SKM-1 treated with dmso at 0.1 percent for 144 hours (cell line): ENCODE data around the gene PDE11A.
"Not testable (repeated sequence)": the region's sequence is repeated elsewhere in the genome, so short reads cannot be mapped to it uniquely, and the experiment has no call there.

Experiments used
- DNase-seq: peaks from one replicate; lab custom pipeline; 2025; ENCODE audit not compliant: unreplicated experiment; lab: John Stamatoyannopoulos, UW

The PDE11A gene

DNA sequence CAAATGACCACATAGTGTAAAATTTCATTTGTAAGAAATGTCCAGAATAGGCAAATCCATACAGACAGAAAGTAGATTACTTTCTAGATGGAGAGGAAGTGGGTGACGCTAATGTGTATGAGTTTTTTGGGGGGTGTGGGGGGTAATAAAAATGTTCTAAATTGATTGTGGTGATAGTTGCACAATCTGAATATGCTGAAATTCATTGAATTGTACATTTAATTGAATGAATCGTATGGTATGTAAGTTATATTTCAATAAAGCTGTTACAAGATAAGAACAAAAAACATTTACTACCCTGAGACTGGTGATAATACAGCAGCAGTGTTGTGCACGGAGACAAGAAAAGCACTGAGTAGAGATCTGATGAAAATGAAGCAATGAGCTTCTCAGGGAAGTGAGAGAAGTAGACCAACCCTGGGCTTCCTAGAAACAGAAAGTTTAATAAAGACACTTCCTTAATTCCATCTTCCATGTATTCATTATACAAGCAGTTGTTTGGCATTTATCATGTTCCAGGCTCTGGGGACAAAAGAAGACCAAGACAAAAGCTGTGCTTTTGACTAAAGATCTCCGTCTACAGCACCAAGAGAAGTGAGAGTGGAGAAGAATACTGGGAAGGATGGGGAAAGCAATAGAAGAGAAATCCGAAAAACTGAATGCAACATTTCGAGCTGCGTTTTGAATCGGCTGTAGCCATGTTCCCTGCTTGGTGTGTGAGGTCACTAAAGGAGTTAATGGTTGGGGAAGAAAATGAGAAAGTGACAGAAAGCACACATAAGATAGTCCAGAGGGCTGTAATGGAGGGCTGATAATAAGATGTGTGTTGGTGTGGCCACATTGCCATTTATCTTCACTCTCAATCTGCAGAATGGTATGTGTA lies 1.8 kb upstream of the PDE11A start:
- no peak for DNase-seq

DNA sequence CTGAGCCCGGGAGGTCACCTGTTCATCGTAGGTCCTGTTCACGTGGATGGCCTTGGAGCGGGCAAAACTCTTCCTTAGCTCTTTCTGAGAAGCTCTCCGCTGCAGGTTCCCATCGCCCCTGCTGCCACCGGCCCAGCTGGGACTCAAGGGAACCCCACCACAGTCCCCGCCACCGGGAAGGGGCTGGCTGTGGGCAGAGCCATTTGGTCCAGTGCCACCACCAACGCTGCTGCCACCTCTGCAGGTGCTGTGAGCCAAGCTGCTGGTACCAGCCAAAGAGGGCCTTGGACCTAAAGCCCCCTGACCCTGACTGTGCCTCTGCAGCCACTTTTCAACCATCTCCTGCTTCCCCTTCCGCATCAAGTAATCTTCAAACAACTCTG lies 586 bp downstream of the PDE11A start:
- DNase-seq: no peak

DNA sequence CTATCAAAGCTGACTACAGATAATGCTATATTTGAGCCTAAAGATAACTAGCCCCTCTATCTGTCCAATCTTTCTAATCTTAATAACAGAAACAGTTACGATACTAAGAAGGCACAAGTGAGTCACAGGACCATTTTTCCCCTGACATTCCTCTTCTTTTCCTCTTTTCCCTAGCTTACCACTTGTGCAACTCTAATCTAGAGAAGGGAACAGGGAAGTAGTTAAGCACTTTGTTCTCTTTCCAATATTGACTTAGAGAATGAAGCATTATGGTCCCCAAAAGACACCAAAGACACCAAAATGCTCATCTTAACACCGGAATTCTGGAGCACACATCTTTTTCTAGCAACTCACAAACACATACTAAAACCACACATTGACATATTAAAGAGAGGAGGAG lies 1.8 kb downstream of the PDE11A start:
- no peak for DNase-seq

DNA sequence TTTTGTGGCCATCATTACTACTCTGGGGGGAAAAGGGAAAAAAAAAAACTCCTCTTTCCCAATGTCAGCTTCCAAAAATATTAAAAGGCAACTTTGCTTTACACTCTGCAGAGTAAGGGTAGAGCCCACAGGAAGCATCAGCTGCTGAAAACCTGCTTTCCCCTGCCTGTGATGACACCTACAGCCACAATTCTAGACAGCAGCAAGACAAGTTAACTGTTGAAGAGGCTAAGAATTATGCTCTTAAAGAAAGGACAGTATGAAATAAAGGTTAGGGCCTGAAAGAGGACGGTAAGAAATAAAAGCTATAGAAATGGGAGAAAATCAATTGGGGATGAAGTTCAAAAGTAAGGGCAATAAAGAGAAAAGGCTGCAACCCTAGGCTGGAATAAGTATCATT lies 3.0 kb downstream of the PDE11A start:
- no peak for DNase-seq

DNA sequence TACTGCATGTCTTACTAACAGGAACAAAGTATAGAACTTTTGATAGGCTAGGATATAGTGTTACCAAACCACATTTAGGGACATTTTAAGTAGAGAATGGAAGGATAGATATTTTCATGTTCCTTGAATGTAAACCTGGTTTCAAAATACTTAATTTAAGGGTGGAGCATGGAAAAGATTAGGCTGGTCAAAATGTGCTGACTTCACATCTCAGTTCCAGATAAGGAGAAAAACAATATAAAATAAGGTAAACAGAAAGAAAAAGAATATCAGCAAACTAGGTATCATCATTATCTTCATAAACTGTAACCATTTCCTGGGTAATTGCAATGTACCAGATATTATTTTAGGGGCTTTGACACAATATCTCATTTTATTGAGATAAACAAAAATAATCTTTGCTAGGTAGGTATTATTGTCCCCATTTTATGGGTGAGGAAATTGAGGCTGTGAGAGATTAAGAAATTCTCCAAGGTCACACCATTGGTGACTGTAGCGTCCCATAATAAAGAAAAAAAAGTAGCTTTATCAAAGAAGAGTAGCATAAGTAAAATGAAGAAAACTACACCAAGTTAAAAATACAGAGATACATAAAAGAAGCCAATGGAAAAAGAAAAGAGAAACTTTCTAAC lies 3.6 kb downstream of the PDE11A start:
- no peak for DNase-seq

DNA sequence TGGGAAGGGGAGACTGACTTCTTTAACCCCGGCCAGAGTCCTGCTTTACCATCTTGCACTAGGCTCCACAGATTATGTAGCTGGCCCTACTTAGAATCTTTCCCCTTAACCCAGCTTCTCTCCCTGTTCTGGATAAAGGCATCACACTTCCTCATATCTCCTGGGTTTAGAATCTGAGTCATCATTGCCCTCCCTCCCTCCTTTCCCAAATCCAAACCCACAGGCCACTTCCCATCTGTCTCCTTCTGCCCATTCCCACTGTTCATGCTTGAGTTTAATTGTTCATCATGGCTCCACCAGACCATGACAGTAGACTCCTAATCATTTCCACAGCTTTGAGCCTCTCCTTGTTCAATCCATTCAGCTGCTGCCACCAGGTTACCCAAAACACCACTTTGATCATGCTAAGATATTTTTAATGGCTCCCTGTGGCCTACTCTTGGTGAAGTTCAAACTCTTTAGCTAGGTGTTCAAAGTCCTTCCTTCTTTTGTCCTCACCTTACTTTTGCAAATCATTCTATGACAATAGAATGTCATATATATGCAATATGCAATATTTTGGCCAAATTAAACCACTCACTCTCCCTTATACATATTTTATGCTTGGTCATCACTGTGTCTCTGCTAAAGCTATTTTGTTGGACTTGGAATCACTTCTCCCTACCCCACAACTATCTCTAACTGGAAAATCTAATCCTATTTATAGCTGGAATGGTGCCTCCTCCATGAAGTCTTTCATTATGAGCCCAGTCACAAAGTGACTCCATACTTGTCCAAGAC lies 5.5 kb downstream of the PDE11A start:
- no peak for DNase-seq

DNA sequence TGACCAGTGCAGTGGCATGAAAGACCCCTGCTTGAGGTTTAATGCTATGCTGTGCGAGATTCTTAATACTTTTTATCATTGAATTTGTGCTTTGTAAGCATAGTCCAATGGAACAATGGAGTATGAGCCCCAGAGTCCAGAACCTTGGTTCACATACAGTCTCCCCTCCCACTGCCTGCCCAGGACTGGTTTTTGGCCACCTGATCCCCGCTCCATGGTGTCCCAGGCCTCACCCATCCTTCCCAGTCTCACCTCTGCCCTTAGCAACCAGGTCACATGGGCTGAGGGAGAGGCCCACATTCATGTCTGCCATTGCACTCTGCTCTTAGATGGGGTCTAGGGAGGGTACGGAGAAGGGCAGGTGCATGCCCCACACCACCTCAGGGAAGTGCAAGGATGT lies 6.3 kb downstream of the PDE11A start:
- DNase-seq: no peak

DNA sequence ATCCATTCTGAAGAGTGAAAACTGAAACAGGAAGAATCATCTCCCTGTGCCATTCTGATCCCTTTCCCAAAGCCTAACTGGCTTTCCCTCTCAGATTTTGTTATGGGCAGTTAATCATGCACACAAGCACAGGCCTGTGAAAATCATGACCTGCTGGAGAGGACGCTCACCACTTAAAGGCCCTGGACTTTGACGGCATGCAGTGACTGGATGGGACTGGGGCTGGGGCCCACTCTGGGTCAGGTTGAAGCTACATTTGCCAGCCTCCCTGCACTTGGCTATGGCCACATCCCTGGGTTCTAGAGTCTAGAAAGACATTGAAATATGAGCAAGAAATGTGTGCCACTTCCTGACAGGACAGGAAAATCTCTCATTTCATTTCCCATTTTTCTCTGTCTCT lies 12.9 kb downstream of the PDE11A start:
- DNase-seq: no peak

DNA sequence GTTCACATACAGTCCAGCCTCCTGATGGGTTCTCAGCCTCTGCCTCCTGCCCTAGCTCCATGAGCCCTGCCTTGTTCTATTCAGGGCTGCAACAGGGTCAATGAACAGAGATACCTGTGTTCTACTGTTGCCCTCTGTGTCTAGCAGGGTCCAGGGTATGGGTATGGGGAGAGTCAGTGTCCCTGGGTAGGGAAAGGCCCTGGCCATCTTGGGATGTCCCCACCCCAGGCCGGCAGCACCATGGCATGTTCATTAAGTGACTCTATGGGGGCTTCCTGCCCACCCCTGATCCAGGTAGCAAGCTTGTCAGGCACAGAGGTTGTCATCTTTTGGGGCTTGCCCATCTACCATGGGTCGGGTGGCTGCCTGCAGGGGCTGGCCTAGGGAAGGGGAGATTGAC lies 13.5 kb downstream of the PDE11A start:
- DNase-seq: no peak

DNA sequence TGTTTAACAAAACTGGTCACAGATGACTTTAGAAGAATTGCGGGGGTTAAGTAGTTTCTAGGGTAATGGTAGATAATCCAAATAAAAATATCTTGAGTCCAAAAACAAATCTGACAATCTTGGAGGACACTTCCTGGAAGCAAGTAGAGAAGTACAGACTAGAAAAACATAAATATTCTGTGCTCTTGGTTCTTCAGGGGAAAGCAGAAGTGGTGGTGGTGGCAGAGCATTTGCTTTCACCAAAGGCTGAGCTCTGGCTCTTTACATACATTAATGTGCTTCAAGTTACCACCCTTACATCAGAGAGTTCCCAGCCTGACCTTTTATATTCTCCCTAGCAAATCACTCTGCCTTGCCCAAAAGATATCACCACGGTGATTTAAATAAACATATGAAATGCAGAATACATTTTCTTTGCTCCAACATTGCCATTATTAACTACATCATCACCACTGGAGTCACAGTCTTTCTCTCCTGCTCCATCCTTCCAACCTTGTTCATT lies 15.3 kb downstream of the PDE11A start:
- no peak for DNase-seq

DNA sequence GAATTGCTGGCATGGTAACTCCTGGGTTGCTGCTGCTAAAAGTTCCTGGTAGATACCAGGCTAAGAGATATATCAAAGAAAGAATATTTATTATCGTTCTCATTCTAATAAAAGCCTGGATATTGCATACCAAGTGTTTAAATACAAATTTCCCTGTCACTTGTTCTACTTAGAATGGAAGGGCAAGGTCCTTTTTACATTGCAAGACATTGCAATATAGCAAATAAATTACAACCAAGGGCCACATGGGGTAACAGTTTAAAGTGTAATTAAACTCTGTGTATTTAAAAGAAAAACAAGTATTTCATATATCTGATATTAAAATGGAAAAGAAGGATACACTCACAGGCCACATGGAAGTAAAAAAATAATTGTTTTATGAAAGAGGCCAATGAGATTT lies 16.2 kb downstream of the PDE11A start:
- DNase-seq: no peak

DNA sequence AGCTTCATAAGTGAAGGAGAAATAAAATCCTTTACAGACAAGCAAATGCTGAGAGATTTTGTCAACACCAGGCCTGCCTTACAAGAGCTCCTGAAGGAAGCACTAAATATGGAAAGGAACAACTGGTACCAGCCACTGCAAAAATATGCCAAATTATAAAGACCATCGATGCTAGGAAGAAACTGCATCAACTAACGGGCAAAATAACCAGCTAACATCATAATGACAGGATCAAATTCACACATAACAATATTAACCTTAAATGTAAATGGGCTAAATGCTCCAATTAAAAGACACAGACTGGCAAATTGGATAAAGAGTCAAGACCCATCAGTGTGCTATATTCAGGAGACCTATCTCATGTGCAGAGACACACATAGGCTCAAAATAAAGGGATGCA lies 21.3 kb downstream of the PDE11A start:
- DNase-seq: not testable (repeated sequence)

DNA sequence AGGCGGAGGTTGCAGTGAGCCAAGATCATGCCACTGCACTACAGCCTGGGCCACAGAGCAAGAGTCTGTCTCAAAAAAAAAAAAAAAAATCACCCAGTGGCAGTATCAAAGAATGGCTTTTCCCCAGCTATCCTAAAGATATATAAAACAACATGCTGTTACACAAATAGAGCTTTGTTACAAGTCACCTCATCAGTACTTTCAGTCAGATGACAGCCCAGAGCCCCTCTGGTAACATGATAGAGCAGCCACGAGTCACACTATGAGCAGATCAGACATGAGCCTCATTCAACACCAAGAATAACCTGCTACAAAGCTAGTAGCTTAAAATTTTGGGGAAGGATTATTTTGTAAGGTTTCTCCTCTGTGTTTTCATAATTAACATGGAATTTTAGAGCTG lies 25.2 kb downstream of the PDE11A start:
- no peak for DNase-seq

DNA sequence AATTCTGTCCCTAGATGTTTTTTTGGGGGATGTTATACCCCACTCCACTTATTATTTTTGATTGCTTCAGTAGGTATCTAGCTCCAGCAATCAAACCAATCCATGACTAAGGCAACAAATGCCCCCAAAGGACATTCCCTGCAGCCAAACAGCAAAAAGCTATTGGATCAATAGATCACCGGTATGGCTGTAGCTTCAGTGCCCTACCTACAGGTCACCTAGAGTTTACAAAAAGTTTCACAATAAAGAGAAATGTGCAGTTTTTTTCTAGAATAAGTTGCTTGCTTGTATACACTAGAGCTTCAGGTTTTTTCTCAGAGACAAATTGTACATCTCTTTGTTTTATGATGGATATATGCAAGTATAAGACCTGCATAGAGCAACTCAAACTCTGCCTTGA lies 27.7 kb downstream of the PDE11A start:
- no peak for DNase-seq

DNA sequence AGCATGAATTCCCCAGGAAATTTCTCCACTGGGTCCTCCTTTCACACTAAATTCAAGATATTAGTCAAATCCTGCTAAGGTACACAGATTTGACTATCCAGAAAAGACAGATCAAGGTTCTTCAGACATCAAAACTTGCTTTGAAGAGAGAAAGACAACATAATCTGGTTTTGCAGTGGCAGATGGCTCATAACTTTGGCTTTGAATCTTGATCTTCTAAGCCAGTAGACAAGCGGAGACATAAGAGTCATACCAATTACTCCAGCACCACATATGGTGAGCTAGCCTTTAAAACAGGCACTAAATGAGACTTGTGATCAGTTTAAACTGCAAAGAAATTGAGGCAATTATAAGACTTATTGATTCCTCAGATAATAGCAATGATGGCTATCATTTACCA lies 29.3 kb downstream of the PDE11A start:
- no peak for DNase-seq

DNA sequence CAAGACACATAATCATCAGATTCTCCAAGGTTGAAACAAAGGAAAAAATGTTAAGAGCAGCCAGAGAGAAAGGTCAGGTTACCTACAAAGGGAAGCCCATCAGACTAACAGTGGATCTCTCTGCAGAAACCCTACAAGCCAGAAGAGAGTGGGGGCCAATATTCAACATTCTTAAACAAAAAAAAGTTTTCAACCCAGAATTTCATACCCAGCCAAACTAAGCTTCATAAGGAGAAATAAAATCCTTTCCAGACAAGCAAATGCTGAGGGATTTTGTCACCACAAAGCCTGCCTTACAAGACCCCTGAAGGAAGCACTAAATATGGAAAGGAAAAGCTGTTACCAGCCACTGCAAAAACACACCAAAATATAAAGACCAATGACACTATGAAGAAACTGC lies 39.0 kb downstream of the PDE11A start:
- not testable (repeated sequence) for DNase-seq

DNA sequence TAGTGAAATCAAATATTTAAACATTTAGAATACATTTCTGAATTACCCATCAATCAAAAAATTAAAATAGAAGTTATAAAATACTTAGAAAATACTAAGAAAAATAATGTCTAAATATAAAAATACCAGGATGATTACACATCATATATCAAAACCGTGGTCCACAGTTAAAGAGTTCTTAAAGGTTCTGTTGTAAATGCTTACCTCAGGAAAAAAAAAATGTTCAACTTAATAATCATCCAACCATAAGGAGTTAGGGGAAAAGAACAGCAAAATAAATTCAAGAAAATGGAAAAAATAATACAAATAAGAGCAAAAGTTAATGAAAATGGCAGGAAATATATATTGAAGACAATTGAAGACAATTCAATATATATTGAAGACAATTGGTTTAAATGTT lies 43.2 kb downstream of the PDE11A start:
- no peak for DNase-seq

DNA sequence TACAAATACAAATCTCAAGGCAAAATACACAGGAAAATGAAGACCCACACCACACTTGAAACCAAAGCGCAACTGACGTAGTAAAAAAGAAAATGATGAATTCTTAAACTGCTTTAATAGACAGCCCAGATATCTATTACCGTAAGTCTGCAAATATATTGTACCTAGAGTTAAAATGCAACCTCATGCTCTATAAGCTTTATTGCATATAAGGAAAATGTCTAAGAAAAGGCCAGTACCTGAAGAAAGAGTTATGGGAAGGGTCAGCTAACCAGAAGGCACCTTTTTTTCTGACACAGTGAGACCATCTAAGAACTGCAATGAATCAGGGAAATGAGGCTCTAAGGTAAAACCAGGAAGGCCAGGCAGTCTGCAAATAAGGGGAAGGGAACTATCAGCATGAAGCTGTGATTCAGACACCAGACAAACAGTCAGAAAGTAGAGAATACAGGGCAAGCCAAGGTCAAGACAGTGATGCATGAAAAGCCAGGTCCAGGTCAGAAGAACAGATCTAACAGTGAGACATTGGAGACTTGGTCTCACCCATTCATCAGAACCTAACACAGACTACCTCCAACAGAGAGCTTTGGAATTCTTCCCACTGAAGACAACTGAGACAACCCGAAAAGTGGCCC lies 46.9 kb downstream of the PDE11A start:
- no peak for DNase-seq

DNA sequence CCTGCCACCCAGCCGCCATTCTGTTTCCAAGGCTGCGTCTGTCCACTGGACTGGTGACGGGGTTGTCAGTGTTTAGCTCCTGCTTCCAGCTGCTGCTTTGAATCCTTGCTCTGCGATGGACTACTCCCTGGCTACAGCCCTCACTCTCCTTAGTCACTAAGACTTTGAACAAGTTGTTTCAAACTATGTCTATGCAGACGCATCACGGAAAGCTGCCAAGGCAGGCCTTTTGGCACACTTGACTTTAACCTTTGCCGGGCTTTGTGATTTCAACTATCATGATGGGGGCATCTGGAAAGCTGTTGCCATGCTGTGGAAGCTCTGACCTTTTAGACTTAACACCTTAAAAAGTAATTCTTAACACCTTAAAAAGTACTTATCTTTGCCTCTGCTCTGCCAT lies 54.4 kb downstream of the PDE11A start:
- no peak for DNase-seq

DNA sequence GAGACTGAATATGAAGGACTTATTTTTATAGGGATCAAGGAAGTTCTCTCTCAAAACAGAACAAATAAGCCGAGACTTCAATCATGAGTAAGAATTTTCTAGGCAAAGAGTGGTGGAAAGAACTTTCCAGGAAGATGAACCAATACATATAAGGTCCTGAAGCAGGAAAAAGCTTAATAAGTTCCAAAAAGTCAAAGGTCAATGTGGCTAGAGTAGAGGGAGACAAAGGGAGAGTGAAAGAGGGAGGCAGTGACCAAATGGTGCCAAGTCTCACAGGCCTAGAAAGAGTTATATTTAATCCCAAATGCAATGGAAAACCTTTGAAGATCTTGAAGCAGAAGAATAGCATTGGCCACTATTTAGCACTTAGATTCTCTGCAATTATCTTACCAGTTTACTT lies 56.0 kb downstream of the PDE11A start:
- no peak for DNase-seq

DNA sequence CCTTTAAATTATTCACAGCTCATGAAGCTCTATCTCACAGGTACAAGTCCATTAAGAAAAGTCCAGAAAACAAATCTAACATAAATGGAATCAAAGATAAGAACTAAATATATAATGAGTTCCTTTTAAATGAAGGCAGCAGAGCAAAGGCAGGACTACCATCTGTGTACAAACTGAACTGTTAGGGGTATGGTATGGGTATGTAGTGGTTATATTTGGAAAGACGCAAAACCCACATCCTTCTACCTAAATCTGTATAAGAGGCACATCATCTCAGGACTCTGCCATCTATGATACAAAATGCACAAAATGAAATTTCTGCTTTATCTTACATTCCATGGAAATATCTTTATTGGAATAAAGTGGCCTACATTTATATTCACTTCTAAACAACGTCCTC lies 59.9 kb downstream of the PDE11A start:
- no peak for DNase-seq
